ENCODE results near the gene NDRG2.
"Not testable (repeated sequence)": the region's sequence is repeated elsewhere in the genome, so short reads cannot be mapped to it uniquely, and the experiment has no call there.

Gene NDRG2

DNA sequence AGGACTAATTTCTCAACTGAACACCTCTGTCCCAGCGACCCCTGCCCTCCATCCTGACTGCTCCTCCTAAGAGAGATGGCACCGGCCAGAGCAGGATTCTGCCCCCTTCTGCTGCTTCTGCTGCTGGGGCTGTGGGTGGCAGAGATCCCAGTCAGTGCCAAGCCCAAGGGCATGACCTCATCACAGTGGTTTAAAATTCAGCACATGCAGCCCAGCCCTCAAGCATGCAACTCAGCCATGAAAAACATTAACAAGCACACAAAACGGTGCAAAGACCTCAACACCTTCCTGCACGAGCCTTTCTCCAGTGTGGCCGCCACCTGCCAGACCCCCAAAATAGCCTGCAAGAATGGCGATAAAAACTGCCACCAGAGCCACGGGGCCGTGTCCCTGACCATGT lies 18.1 kb upstream of the NDRG2 start:
- no peak for DNase-seq (ENCODE audit: low read depth, low spot score)
- Histone ChIP-seq H3K9me3 (ENCODE audit: control insufficient read depth, insufficient read depth, low read length) (no peaks in the 10 kb centered on the region), H3K27me3 (ENCODE audit: control insufficient read depth, insufficient read depth, low read length) (no peaks in the 10 kb centered on the region), H3K4me1 (ENCODE audit: control insufficient read depth, insufficient read depth, low read length) (peaks cover 2% of the 10 kb centered on the region; the same call in 1 of the 2 replicates), H3K4me3 (ENCODE audit: low read length) (no peak overlapping the region), H3K36me3 (ENCODE audit: control insufficient read depth, insufficient read depth, low read length) (no peaks in the 10 kb centered on the region), H3K27ac (ENCODE audit: low read length) (no peak overlapping the region)
- no CpG with 5 or more reads among the region's 8 CpGs for WGBS (ENCODE audit: insufficient coverage, insufficient read length)

- Histone ChIP-seq H3K36me3 (ENCODE audit: control insufficient read depth, insufficient read depth, low read length) (no peaks in the 10 kb centered on the region), H3K27ac (ENCODE audit: low read length) (no peak within 1 kb of the TSS), H3K4me1 (ENCODE audit: control insufficient read depth, insufficient read depth, low read length) (peaks cover 2% of the 10 kb centered on the region; the same call in 1 of the 2 replicates), H3K4me3 (ENCODE audit: low read length) (no peak within 1 kb of the TSS), H3K9me3 (ENCODE audit: control insufficient read depth, insufficient read depth, low read length) (no peaks in the 10 kb centered on the region), H3K27me3 (ENCODE audit: control insufficient read depth, insufficient read depth, low read length) (no peaks in the 10 kb centered on the region)
- DNase-seq (ENCODE audit: low read depth, low spot score), result no peak
- no CpG with 5 or more reads among the region's 11 CpGs for WGBS (ENCODE audit: insufficient coverage, insufficient read length)
Measured at GRCh38 chr14:21041676-21042433, 17.0 kb upstream of the NDRG2 start, which contains the start of gene RNASE7. Gene RNASE7 (plus strand): TSS chr14:21042362. CDS start chr14:21042993, 631 bp downstream.

GRCh38 chr14:21040941-21041340 lies 16.1 kb upstream of the NDRG2 start:
- no CpG with 5 or more reads among the region's 3 CpGs for WGBS (ENCODE audit: insufficient coverage, insufficient read length)
- H3K27ac ChIP-seq (ENCODE audit: low read length); H3K36me3 ChIP-seq (ENCODE audit: control insufficient read depth, insufficient read depth, low read length); DNase-seq (ENCODE audit: low read depth, low spot score); H3K27me3 ChIP-seq (ENCODE audit: control insufficient read depth, insufficient read depth, low read length); H3K4me1 ChIP-seq (ENCODE audit: control insufficient read depth, insufficient read depth, low read length); H3K4me3 ChIP-seq (ENCODE audit: low read length); H3K9me3 ChIP-seq (ENCODE audit: control insufficient read depth, insufficient read depth, low read length): not testable (repeated sequence)

DNA sequence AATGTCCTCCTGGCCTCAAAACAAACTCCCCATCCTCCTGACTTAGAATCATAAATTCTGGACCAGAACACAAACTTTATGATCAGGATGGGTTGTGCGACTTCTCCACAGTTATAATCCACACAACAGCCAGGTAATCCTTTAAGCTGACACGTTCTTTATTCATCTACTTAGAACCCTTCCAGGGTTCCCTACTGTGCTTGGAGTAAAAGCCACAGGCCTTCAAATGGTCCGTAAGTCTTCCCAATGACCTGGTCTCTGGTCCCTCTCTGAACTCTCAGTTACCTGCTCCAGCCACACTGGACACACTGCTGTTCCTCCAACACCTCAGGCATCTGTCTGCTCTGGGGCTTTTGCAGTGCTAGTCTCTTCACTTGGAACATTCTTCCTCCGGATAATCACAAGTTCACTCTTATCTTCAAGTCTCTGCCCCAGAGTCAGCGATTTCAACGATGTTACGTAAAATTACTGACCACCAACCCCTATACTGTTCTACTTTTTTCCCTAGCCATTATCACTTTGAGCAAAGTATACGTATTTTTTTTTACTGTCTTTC lies 15.6 kb upstream of the NDRG2 start:
- Histone ChIP-seq H3K4me1 (ENCODE audit: control insufficient read depth, insufficient read depth, low read length) (peaks cover 2% of the 10 kb centered on the region; the same call in 1 of the 2 replicates), H3K27ac (ENCODE audit: low read length) (no peak overlapping the region), H3K4me3 (ENCODE audit: low read length) (no peak overlapping the region), H3K9me3 (ENCODE audit: control insufficient read depth, insufficient read depth, low read length) (no peaks in the 10 kb centered on the region), H3K36me3 (ENCODE audit: control insufficient read depth, insufficient read depth, low read length) (no peaks in the 10 kb centered on the region), H3K27me3 (ENCODE audit: control insufficient read depth, insufficient read depth, low read length) (no peaks in the 10 kb centered on the region)
- WGBS (ENCODE audit: insufficient coverage, insufficient read length), result no CpG with 5 or more reads among the region's 8 CpGs
- DNase-seq (ENCODE audit: low read depth, low spot score), result no peak

GRCh38 chr14:21039585-21040369 lies 14.9 kb upstream of the NDRG2 start:
- Histone ChIP-seq H3K4me1 (ENCODE audit: control insufficient read depth, insufficient read depth, low read length) (peaks cover 2% of the 10 kb centered on the region; the same call in 1 of the 2 replicates), H3K9me3 (ENCODE audit: control insufficient read depth, insufficient read depth, low read length) (no peaks in the 10 kb centered on the region), H3K27ac (ENCODE audit: low read length) (no peak overlapping the region), H3K4me3 (ENCODE audit: low read length) (no peak overlapping the region), H3K27me3 (ENCODE audit: control insufficient read depth, insufficient read depth, low read length) (no peaks in the 10 kb centered on the region), H3K36me3 (ENCODE audit: control insufficient read depth, insufficient read depth, low read length) (no peaks in the 10 kb centered on the region)
- peak; percentile 41 for DNase-seq (ENCODE audit: low read depth, low spot score)
- no CpG with 5 or more reads among the region's 8 CpGs for WGBS (ENCODE audit: insufficient coverage, insufficient read length)

GRCh38 chr14:21038441-21039422 lies 13.9 kb upstream of the NDRG2 start:
- Histone ChIP-seq H3K27ac (ENCODE audit: low read length) (no peak overlapping the region), H3K36me3 (ENCODE audit: control insufficient read depth, insufficient read depth, low read length) (no peaks in the 10 kb centered on the region), H3K9me3 (ENCODE audit: control insufficient read depth, insufficient read depth, low read length) (no peaks in the 10 kb centered on the region), H3K27me3 (ENCODE audit: control insufficient read depth, insufficient read depth, low read length) (no peaks in the 10 kb centered on the region), H3K4me1 (ENCODE audit: control insufficient read depth, insufficient read depth, low read length) (peaks cover 2% of the 10 kb centered on the region; the same call in 1 of the 2 replicates), H3K4me3 (ENCODE audit: low read length) (no peak overlapping the region)
- WGBS (ENCODE audit: insufficient coverage, insufficient read length), result no CpG with 5 or more reads among the region's 10 CpGs
- DNase-seq (ENCODE audit: low read depth, low spot score), result no peak

GRCh38 chr14:21037156-21037555 lies 12.3 kb upstream of the NDRG2 start:
- no peak for DNase-seq (ENCODE audit: low read depth, low spot score)
- no CpG with 5 or more reads among the region's 3 CpGs for WGBS (ENCODE audit: insufficient coverage, insufficient read length)
- H3K36me3 ChIP-seq (ENCODE audit: control insufficient read depth, insufficient read depth, low read length), result no peaks in the 10 kb centered on the region
- H3K4me3 ChIP-seq (ENCODE audit: low read length), result no peak overlapping the region
- H3K9me3 ChIP-seq (ENCODE audit: control insufficient read depth, insufficient read depth, low read length), result no peaks in the 10 kb centered on the region
- H3K27me3 ChIP-seq (ENCODE audit: control insufficient read depth, insufficient read depth, low read length), result no peaks in the 10 kb centered on the region
- H3K27ac ChIP-seq (ENCODE audit: low read length), result no peak overlapping the region
- H3K4me1 ChIP-seq (ENCODE audit: control insufficient read depth, insufficient read depth, low read length), result peaks cover 2% of the 10 kb centered on the region; the same call in 1 of the 2 replicates

GRCh38 chr14:21036751-21037150 lies 11.9 kb upstream of the NDRG2 start:
- Histone ChIP-seq H3K9me3 (ENCODE audit: control insufficient read depth, insufficient read depth, low read length) (no peaks in the 10 kb centered on the region), H3K4me3 (ENCODE audit: low read length) (no peak overlapping the region), H3K36me3 (ENCODE audit: control insufficient read depth, insufficient read depth, low read length) (no peaks in the 10 kb centered on the region), H3K4me1 (ENCODE audit: control insufficient read depth, insufficient read depth, low read length) (peaks cover 2% of the 10 kb centered on the region; the same call in 1 of the 2 replicates), H3K27me3 (ENCODE audit: control insufficient read depth, insufficient read depth, low read length) (no peaks in the 10 kb centered on the region), H3K27ac (ENCODE audit: low read length) (no peak overlapping the region)
- WGBS (ENCODE audit: insufficient coverage, insufficient read length), result 100% methylated on average over 2 of the region's 7 CpGs
- no peak for DNase-seq (ENCODE audit: low read depth, low spot score)

GRCh38 chr14:21034707-21035106 lies 9.8 kb upstream of the NDRG2 start, which contains the start of gene RNASE13:
Gene RNASE13 (minus strand): TSS chr14:21034807. CDS start chr14:21034288, 519 bp downstream.
- Histone ChIP-seq H3K4me3 (ENCODE audit: low read length) (no peak within 1 kb of the TSS), H3K36me3 (ENCODE audit: control insufficient read depth, insufficient read depth, low read length) (no peaks in the 10 kb centered on the region), H3K4me1 (ENCODE audit: control insufficient read depth, insufficient read depth, low read length) (0 out of 2 replicates have a peak, but pooled peaks cover 2% of the 10 kb centered on the region), H3K9me3 (ENCODE audit: control insufficient read depth, insufficient read depth, low read length) (no peaks in the 10 kb centered on the region), H3K27ac (ENCODE audit: low read length) (no peak within 1 kb of the TSS), H3K27me3 (ENCODE audit: control insufficient read depth, insufficient read depth, low read length) (no peaks in the 10 kb centered on the region)
- no CpG with 5 or more reads among the region's 5 CpGs for WGBS (ENCODE audit: insufficient coverage, insufficient read length)
- no peak for DNase-seq (ENCODE audit: low read depth, low spot score)

Data from iPS DF 6.9 (cell line).